Mammary epithelial cell (primary cell): Measurements from ENCODE around the gene SLC35E3.

Experiments used
- EZH2 ChIP-seq: IDR thresholded peaks from 2 replicates; pipeline ENCODE4 v1.6.1; 2012; ENCODE audit warnings: low read length, inconsistent platforms, borderline replicate concordance
- TF ChIP-seq, protein P1 (sequence below), 2 donors: IDR thresholded peaks in 1 of 2; conservative IDR thresholded peaks in 1 of 2; 2 replicates each; pipeline ENCODE4 v1.5.1; 2011 to 2012; ENCODE audit warnings: inconsistent platforms in 2 of 2, low read length in 2 of 2, mild to moderate bottlenecking in 2 of 2, control low read depth in 1 of 2, low read depth in 1 of 2; ENCODE audit not compliant: insufficient read depth in 1 of 2; ENCODE audit errors: extremely low read depth in 1 of 2

DNA sequence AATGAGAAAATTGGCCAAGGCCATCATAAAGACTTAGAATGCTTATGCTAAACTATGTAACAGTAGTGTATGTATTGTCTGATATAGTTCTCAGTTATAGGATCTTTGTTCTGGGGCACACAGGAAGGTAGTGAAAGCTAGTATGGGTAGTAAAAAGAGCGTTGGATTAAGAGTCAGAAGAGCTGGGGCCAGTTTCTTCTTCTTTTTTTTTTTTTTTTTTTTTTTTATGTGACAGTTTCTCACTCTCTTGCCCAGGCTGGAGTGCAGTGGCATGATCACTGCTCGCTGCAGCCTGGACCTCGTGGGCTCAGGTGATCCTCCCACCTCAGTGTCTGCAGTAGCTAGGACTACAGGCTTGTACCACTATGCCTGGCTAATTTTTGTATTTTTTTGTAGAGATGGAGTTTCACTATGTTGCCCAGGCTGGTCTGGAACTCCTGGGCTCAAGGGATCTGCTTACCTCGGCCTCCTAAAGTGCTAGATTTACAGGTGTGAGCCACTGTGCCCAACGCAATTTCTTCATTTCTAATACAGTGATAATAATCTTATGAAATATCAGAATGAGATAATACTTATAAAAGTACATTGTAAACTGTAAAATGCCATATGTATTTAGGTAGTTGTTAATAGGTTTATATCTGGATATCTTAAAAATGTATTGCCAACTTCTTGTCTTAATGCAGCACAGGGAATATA, 69.4 kb downstream of the SLC35E3 start:
- TF ChIP-seq, protein P1, sequence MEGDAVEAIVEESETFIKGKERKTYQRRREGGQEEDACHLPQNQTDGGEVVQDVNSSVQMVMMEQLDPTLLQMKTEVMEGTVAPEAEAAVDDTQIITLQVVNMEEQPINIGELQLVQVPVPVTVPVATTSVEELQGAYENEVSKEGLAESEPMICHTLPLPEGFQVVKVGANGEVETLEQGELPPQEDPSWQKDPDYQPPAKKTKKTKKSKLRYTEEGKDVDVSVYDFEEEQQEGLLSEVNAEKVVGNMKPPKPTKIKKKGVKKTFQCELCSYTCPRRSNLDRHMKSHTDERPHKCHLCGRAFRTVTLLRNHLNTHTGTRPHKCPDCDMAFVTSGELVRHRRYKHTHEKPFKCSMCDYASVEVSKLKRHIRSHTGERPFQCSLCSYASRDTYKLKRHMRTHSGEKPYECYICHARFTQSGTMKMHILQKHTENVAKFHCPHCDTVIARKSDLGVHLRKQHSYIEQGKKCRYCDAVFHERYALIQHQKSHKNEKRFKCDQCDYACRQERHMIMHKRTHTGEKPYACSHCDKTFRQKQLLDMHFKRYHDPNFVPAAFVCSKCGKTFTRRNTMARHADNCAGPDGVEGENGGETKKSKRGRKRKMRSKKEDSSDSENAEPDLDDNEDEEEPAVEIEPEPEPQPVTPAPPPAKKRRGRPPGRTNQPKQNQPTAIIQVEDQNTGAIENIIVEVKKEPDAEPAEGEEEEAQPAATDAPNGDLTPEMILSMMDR (conservative IDR thresholded peaks at IDR 0.05 in 1 of 2, IDR thresholded peaks at IDR 0.05 in 1 of 2; ENCODE audit: extremely low read depth in 1 of 2, insufficient read depth in 1 of 2, low read depth in 1 of 2, low read length in 2 of 2) = no peak
- TF ChIP-seq EZH2 = no peak
